HL-60 (cell line): ENCODE data around the gene BIRC7.

Source experiments
- DNase-seq, 2 experiments: peaks; one replicate each; pipeline ENCODE4 v3.0.0-alpha.2; 2010 to 2020; ENCODE audit warnings: low read depth in 1 of 2, low spot score in 1 of 2
- H3K27ac ChIP-seq: fragments of 250-450 bp; sonication (Bioruptor Pico); replicated peaks from 2 replicates; pipeline ENCODE4 v1.5.1; 2020; ENCODE audit warnings: mild to moderate bottlenecking, moderate library complexity
- H3K27me3 ChIP-seq: fragments of 250-450 bp; sonication (Bioruptor Pico); 2 replicates; pipeline ENCODE4 v1.5.1; 2021; ENCODE audit warnings: mild to moderate bottlenecking, moderate library complexity; ENCODE audit not compliant: insufficient read depth, poor library complexity, severe bottlenecking
- H3K4me3 ChIP-seq: replicated peaks from 2 replicates; pipeline ENCODE4 v1.5.1; 2011; ENCODE audit warnings: mild to moderate bottlenecking, control low read depth, low read length; ENCODE audit not compliant: insufficient read depth
- CTCF ChIP-seq: IDR thresholded peaks from one replicate; pipeline ENCODE4 v1.5.1; 2011; ENCODE audit warnings: low read length, control low read depth, inconsistent platforms; ENCODE audit not compliant: insufficient read depth
- GABPA ChIP-seq: IDR thresholded peaks from 2 replicates; pipeline ENCODE4 v1.6.1; 2012; ENCODE audit warnings: low read depth
- POLR2AphosphoS5 ChIP-seq: IDR thresholded peaks from 2 replicates; pipeline ENCODE4 v1.6.1; 2012; ENCODE audit warnings: low read depth
- REST ChIP-seq: IDR thresholded peaks from 2 replicates; pipeline ENCODE4 v1.6.1; 2012; ENCODE audit warnings: low read depth; ENCODE audit not compliant: insufficient replicate concordance
- SPI1 ChIP-seq: IDR thresholded peaks from 2 replicates; pipeline ENCODE4 v1.6.1; 2012; ENCODE audit warnings: low read depth, mild to moderate bottlenecking, borderline replicate concordance

The BIRC7 gene

DNA sequence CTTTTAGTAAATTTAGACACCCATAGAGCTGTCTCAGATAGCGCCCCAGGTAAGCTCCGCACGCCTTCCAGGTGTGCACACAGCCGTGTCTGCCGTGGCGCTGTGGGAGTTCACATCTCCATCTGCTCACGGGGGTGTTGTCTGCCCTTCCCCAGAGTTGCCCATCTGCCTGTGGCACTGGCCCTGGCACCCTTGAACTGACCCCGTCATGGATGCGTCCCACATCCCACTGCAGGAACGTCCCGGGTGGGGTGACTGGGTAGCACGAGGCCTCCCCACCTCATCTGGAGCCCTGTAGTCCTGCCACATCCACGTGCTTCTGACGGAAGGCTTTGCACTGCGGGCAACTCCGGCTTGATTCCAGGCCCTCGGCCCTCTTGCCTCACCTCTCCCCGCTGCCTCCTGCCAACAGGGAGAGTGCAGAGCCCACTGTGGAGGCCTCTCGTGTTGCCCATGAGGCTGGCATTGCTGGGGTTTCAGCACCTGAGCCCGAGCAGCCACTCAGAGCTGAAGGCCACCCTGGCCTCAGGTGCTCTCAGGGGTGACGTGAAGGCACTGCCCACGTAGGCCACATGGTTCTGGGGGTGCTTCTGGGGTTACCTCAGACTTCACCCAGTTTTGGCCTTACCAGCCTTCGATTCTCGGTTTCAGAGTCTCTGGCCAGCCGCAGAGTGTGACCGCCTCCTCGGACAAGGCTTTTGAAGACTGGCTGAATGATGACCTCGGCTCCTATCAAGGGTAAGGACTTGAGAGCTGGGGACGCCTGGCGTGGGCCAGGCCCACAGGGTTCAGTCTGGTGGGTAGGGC, 42.0 kb downstream of the BIRC7 start:
- no peak for TF ChIP-seq REST

GRCh38 chr20:63278661-63279060, 43.0 kb downstream of the BIRC7 start:
- no peak overlapping the region for H3K4me3 ChIP-seq
- H3K27me3 ChIP-seq = no peaks in the 10 kb centered on the region
- no peak overlapping the region for H3K27ac ChIP-seq
- no peak for TF ChIP-seq POLR2AphosphoS5
- no peak for TF ChIP-seq GABPA
- no peak for TF ChIP-seq SPI1
- no peak for TF ChIP-seq CTCF
- no peak for TF ChIP-seq REST
- DNase-seq = no peak

More for the DNA sequence above, 42.0 kb downstream of the BIRC7 start:
- H3K4me3 ChIP-seq = no peak overlapping the region
- no peak for DNase-seq
- no peaks in the 10 kb centered on the region for H3K27me3 ChIP-seq
- no peak overlapping the region for H3K27ac ChIP-seq

GRCh38 chr20:63279931-63280330, 44.2 kb downstream of the BIRC7 start:
- Histone ChIP-seq H3K27me3 (no peaks in the 10 kb centered on the region), H3K4me3 (no peak overlapping the region), H3K27ac (no peak overlapping the region)
- no peak for TF ChIP-seq POLR2AphosphoS5
- no peak for TF ChIP-seq GABPA
- no peak for TF ChIP-seq REST
- no peak for TF ChIP-seq SPI1
- no peak for TF ChIP-seq CTCF
- no peak for DNase-seq
